ENCODE results near the gene SNRPA. TPM values are rescaled to one million over a fixed set of nuclear protein-coding genes. Genes with fewer than 3 reads are reported as not detected.

The SNRPA gene
- total RNA-seq: 72.7 TPM

GRCh38 chr19:40750874-40751537 is at the start of gene SNRPA:
Gene SNRPA, plus strand, starts transcription at chr19:40751203. Its CDS starts 206 bp downstream, at chr19:40751409.
- TF ChIP-seq POLR2AphosphoS5 (IDR thresholded peaks at IDR 0.05; ENCODE audit: insufficient read depth in 1 of 2, low read depth in 1 of 2) (peak; percentile 82 to 91), CTCF (IDR thresholded peaks at IDR 0.05) (peak in 1 of 3 experiments; percentile 13), POLR2A (IDR thresholded peaks at IDR 0.05) (peak in 1 of 2 donors; percentile 89)
- no peaks in the 10 kb centered on the region for H3K27me3 ChIP-seq
- intact Hi-C loops (cut with DNase I): loop anchor here (10.0 kb wide), 1 partner anchor 54 kb away; no protein-coding TSS in a partner anchor
- H3K36me3 ChIP-seq: peaks cover 0 to 9% of the 10 kb centered on the region in 2 donors
- H3K4me1 ChIP-seq: peaks cover 53% of the 10 kb centered on the region
- DNase-seq (ENCODE audit: extremely low spot score in 2 of 2): peak; percentile 98 to 99
- peak within 1 kb of the TSS; percentile 68 to 73 for H3K4me3 ChIP-seq
- H3K9me3 ChIP-seq: no peaks in the 10 kb centered on the region
- peak within 1 kb of the TSS; percentile 92 for H3K27ac ChIP-seq

DNA sequence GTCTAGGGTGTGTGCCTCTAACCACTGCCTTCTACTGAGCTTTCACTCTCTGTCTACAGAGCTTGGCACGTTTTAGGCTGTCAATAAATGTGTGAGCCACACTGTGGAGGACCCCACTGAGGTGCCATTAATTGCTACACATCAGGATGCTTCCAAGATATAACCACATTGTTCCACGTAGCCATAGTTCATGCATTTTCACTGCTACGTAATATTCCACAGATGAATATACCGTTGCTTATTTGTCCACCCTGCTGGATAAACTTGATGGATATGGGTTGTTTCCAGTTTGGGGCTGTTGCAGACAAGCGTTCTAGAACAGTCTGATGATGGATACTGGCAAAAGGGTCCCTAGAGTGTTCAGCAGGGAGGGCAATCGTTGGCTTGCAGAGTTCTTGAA is 49.2 kb upstream of the SNRPA start:
- H3K27ac ChIP-seq: no peak overlapping the region
- no peaks in the 10 kb centered on the region for H3K27me3 ChIP-seq
- no peak overlapping the region for H3K4me3 ChIP-seq
- no peaks in the 10 kb centered on the region for H3K4me1 ChIP-seq
- no peak for DNase-seq (ENCODE audit: extremely low spot score in 2 of 2)
- H3K9me3 ChIP-seq: no peaks in the 10 kb centered on the region
- intact Hi-C loops (cut with DNase I): no loop called here
- TF ChIP-seq CTCF (IDR thresholded peaks at IDR 0.05): no peak
- H3K36me3 ChIP-seq: peaks cover 0 to 48% of the 10 kb centered on the region in 2 donors

DNA sequence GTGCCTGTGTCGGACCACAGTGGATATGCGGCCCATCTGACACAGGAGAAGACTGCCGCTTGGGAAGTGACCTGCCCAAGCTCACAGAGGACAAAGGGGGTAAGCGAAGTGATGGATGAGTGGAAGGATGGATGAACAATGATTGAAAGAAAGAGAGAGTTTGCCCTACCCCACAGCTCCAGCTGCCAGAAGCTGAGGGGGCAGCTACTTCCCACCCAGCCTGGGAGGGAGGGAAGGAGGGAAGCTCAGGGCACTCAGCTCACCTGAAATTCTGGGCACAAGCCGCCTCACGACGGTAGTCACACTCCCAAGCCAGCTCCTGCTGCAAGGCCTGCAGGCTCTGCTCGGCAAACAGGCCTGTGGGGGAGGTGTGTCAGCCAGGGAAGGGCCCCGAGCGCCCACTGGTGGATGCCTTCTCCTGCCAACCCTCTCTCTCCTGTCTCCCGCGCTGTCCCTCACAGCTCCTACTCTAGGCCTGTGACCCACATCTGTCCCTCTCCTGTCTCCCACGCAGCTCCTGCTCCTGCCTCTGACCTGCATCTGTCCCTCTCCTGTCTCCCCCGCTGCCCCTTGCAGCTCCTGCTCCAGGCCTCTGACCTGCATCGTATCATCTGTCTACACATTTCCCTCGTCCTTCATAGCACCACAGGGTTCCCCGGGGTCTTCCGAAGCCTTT is 48.5 kb upstream of the SNRPA start:
- peaks cover 0 to 49% of the 10 kb centered on the region in 2 donors for H3K36me3 ChIP-seq

GRCh38 chr19:40703029-40703755 is 47.8 kb upstream of the SNRPA start:
- intact Hi-C loops (cut with DNase I): no loop called here
- H3K36me3 ChIP-seq: peaks cover 0 to 54% of the 10 kb centered on the region in 2 donors
- H3K4me1 ChIP-seq: no peaks in the 10 kb centered on the region
- H3K27ac ChIP-seq: no peak overlapping the region
- TF ChIP-seq CTCF (IDR thresholded peaks at IDR 0.05): no peak
- TF ChIP-seq POLR2AphosphoS5 (IDR thresholded peaks at IDR 0.05; ENCODE audit: insufficient read depth in 1 of 2, low read depth in 1 of 2): no peak
- TF ChIP-seq POLR2A (IDR thresholded peaks at IDR 0.05): no peak
- no peaks in the 10 kb centered on the region for H3K9me3 ChIP-seq
- DNase-seq (ENCODE audit: extremely low spot score in 2 of 2): no peak
- H3K4me3 ChIP-seq: no peak overlapping the region
- H3K27me3 ChIP-seq: no peaks in the 10 kb centered on the region

More for the DNA sequence above, 48.5 kb upstream of the SNRPA start:
- Histone ChIP-seq H3K4me3 (no peak overlapping the region), H3K27ac (no peak overlapping the region), H3K4me1 (no peaks in the 10 kb centered on the region), H3K9me3 (no peaks in the 10 kb centered on the region), H3K27me3 (no peaks in the 10 kb centered on the region)
- no peak for DNase-seq (ENCODE audit: extremely low spot score in 2 of 2)
- intact Hi-C loops (cut with DNase I): no loop called here
- TF ChIP-seq CTCF (IDR thresholded peaks at IDR 0.05): no peak
- no peak for TF ChIP-seq POLR2A (IDR thresholded peaks at IDR 0.05)
- no peak for TF ChIP-seq POLR2AphosphoS5 (IDR thresholded peaks at IDR 0.05; ENCODE audit: insufficient read depth in 1 of 2, low read depth in 1 of 2)
